Activated CD4-positive, alpha-beta T cell treated with anti-CD3 and anti-CD28 coated beads, Interleukin-2, amount 10 ng/mL, durations not matched to agents 24 days and 14 days (primary cell): ENCODE measurements around the gene PIGH. TPM values are rescaled to one million over a fixed set of nuclear protein-coding genes. Genes with fewer than 3 reads are reported as not detected.

Source experiments
- DNase-seq: peaks from one replicate; pipeline ENCODE4 v3.0.0; 2022
- H3K27ac Mint-ChIP-seq: one replicate; pipeline ENCODE4 v1.8.0; 2022; ENCODE audit warnings: mild to moderate bottlenecking, mixed read lengths
- H3K27me3 Mint-ChIP-seq: one replicate; pipeline ENCODE4 v1.8.0; 2022; ENCODE audit warnings: mixed read lengths
- H3K36me3 Mint-ChIP-seq: one replicate; pipeline ENCODE4 v1.8.0; 2022; ENCODE audit warnings: low read depth, mild to moderate bottlenecking, mixed read lengths
- H3K4me1 Mint-ChIP-seq: one replicate; pipeline ENCODE4 v1.8.0; 2021; ENCODE audit warnings: mixed read lengths
- H3K4me3 Mint-ChIP-seq: one replicate; pipeline ENCODE4 v1.8.0; 2022; ENCODE audit warnings: mild to moderate bottlenecking, moderate library complexity, mixed read lengths
- H3K9me3 Mint-ChIP-seq: one replicate; pipeline ENCODE4 v1.8.0; 2021; ENCODE audit warnings: mixed read lengths
- intact Hi-C: fragments of 100-400 bp; cut with micrococcal nuclease; formaldehyde crosslinking; loops from one replicate; pipeline ENCODE4 v1.15.1; 2023
- total RNA-seq: library from RNA; stranded (reverse); gene quantifications from 2 replicates; pipeline ENCODE4 v1.2.3, GENCODE V29; 2022

The PIGH gene
- total RNA-seq, 1 donor from 2014 or later: 21.2 TPM

GRCh38 chr14:67576216-67576955 lies 23.7 kb downstream of the PIGH start:
- no peak for DNase-seq
- no peak overlapping the region for H3K27ac Mint-ChIP-seq
- no peaks in the 10 kb centered on the region for H3K27me3 Mint-ChIP-seq
- intact Hi-C loops: no loop called here
- no peak overlapping the region for H3K4me3 Mint-ChIP-seq
- peaks cover under 1% of the 10 kb centered on the region for H3K4me1 Mint-ChIP-seq
- H3K36me3 Mint-ChIP-seq: no peaks in the 10 kb centered on the region
- H3K9me3 Mint-ChIP-seq: no peaks in the 10 kb centered on the region

GRCh38 chr14:67575684-67576083 lies 24.4 kb downstream of the PIGH start:
- H3K9me3 Mint-ChIP-seq: no peaks in the 10 kb centered on the region
- no peak overlapping the region for H3K27ac Mint-ChIP-seq
- H3K4me1 Mint-ChIP-seq: peaks cover 4% of the 10 kb centered on the region
- DNase-seq: no peak
- no peaks in the 10 kb centered on the region for H3K36me3 Mint-ChIP-seq
- H3K4me3 Mint-ChIP-seq: no peak overlapping the region
- H3K27me3 Mint-ChIP-seq: no peaks in the 10 kb centered on the region
- intact Hi-C loops: no loop called here

GRCh38 chr14:67574806-67575205 lies 25.3 kb downstream of the PIGH start:
- Mint-ChIP-seq H3K4me3 (no peak overlapping the region), H3K36me3 (no peaks in the 10 kb centered on the region), H3K27me3 (no peaks in the 10 kb centered on the region), H3K4me1 (peaks cover 4% of the 10 kb centered on the region), H3K9me3 (no peaks in the 10 kb centered on the region), H3K27ac (no peak overlapping the region)
- no peak for DNase-seq
- intact Hi-C loops: no loop called here

- Mint-ChIP-seq H3K27me3 (no peaks in the 10 kb centered on the region), H3K4me3 (no peak overlapping the region), H3K36me3 (no peaks in the 10 kb centered on the region), H3K9me3 (no peaks in the 10 kb centered on the region), H3K27ac (no peak overlapping the region), H3K4me1 (peaks cover 4% of the 10 kb centered on the region)
- intact Hi-C loops: no loop called here
- no peak for DNase-seq
Measured at GRCh38 chr14:67574156-67574555, 25.9 kb downstream of the PIGH start.

- DNase-seq: no peak
- Mint-ChIP-seq H3K27me3 (no peaks in the 10 kb centered on the region), H3K27ac (no peak overlapping the region), H3K4me1 (peaks cover 4% of the 10 kb centered on the region), H3K36me3 (no peaks in the 10 kb centered on the region), H3K4me3 (no peak overlapping the region), H3K9me3 (no peaks in the 10 kb centered on the region)
- intact Hi-C loops: no loop called here
Measured at GRCh38 chr14:67573228-67574010, 26.6 kb downstream of the PIGH start.

- Mint-ChIP-seq H3K4me1 (peaks cover 4% of the 10 kb centered on the region), H3K27ac (no peak overlapping the region), H3K27me3 (no peaks in the 10 kb centered on the region), H3K36me3 (no peaks in the 10 kb centered on the region), H3K4me3 (no peak overlapping the region), H3K9me3 (no peaks in the 10 kb centered on the region)
- intact Hi-C loops: no loop called here
- DNase-seq: no peak
Measured at GRCh38 chr14:67572608-67573007, 27.5 kb downstream of the PIGH start.

- Mint-ChIP-seq H3K27me3 (no peaks in the 10 kb centered on the region), H3K9me3 (no peaks in the 10 kb centered on the region), H3K4me3 (no peak overlapping the region), H3K27ac (no peak overlapping the region), H3K4me1 (peaks cover 10% of the 10 kb centered on the region), H3K36me3 (no peaks in the 10 kb centered on the region)
- no peak for DNase-seq
- intact Hi-C loops: loop anchor here (1.0 kb wide), 2 partner anchors 46 to 145 kb away; no protein-coding TSS in a partner anchor
Measured at GRCh38 chr14:67571991-67572323, 28.1 kb downstream of the PIGH start.

- peak; percentile 90 for DNase-seq
- Mint-ChIP-seq H3K4me3 (no peak overlapping the region), H3K4me1 (peaks cover 14% of the 10 kb centered on the region), H3K9me3 (no peaks in the 10 kb centered on the region), H3K27me3 (no peaks in the 10 kb centered on the region), H3K36me3 (no peaks in the 10 kb centered on the region), H3K27ac (no peak overlapping the region)
- intact Hi-C loops: loop anchor here (1.0 kb wide), 2 partner anchors 45 to 144 kb away; no protein-coding TSS in a partner anchor
Measured at GRCh38 chr14:67571275-67571990, 28.6 kb downstream of the PIGH start.

GRCh38 chr14:67570453-67570852 lies 29.6 kb downstream of the PIGH start:
- no peak overlapping the region for H3K4me3 Mint-ChIP-seq
- no peaks in the 10 kb centered on the region for H3K9me3 Mint-ChIP-seq
- H3K4me1 Mint-ChIP-seq: peaks cover 14% of the 10 kb centered on the region
- intact Hi-C loops: no loop called here
- H3K27me3 Mint-ChIP-seq: no peaks in the 10 kb centered on the region
- no peaks in the 10 kb centered on the region for H3K36me3 Mint-ChIP-seq
- no peak overlapping the region for H3K27ac Mint-ChIP-seq
- DNase-seq: no peak

- intact Hi-C loops: no loop called here
- Mint-ChIP-seq H3K4me1 (peaks cover 14% of the 10 kb centered on the region), H3K4me3 (no peak overlapping the region), H3K27me3 (no peaks in the 10 kb centered on the region), H3K27ac (no peak overlapping the region), H3K36me3 (no peaks in the 10 kb centered on the region), H3K9me3 (no peaks in the 10 kb centered on the region)
- no peak for DNase-seq
Measured at GRCh38 chr14:67569651-67570290, 30.3 kb downstream of the PIGH start.

- no peak for DNase-seq
- H3K4me3 Mint-ChIP-seq: no peak overlapping the region
- intact Hi-C loops: no loop called here
- no peaks in the 10 kb centered on the region for H3K9me3 Mint-ChIP-seq
- H3K27me3 Mint-ChIP-seq: no peaks in the 10 kb centered on the region
- H3K27ac Mint-ChIP-seq: no peak overlapping the region
- H3K4me1 Mint-ChIP-seq: peaks cover 14% of the 10 kb centered on the region
- no peaks in the 10 kb centered on the region for H3K36me3 Mint-ChIP-seq
Measured at GRCh38 chr14:67569011-67569650, 30.9 kb downstream of the PIGH start.

GRCh38 chr14:67567654-67568053 lies 32.4 kb downstream of the PIGH start:
- Mint-ChIP-seq H3K27me3 (no peaks in the 10 kb centered on the region), H3K4me1 (peaks cover 14% of the 10 kb centered on the region), H3K27ac (no peak overlapping the region), H3K9me3 (no peaks in the 10 kb centered on the region), H3K4me3 (no peak overlapping the region), H3K36me3 (no peaks in the 10 kb centered on the region)
- intact Hi-C loops: no loop called here
- DNase-seq: no peak

- Mint-ChIP-seq H3K27ac (no peak overlapping the region), H3K4me3 (no peak overlapping the region), H3K36me3 (no peaks in the 10 kb centered on the region), H3K9me3 (no peaks in the 10 kb centered on the region), H3K4me1 (peaks cover 14% of the 10 kb centered on the region), H3K27me3 (no peaks in the 10 kb centered on the region)
- no peak for DNase-seq
- intact Hi-C loops: no loop called here
Measured at GRCh38 chr14:67566908-67567307, 33.2 kb downstream of the PIGH start.
